ENCODE data around the gene MED8. TPM values are rescaled to one million over a fixed set of nuclear protein-coding genes. Genes with fewer than 3 reads are reported as not detected.

The MED8 gene
- total RNA-seq, 1 experiment from 2014 or later: 61.6 TPM

- intact Hi-C loops (cut with micrococcal nuclease): no loop called here
- CTCF ChIA-PET: no interaction called here
Observed at GRCh38 chr1:43431676-43432075, 42.1 kb upstream of the MED8 start.

GRCh38 chr1:43430831-43431230, 41.2 kb upstream of the MED8 start:
- Mint-ChIP-seq H3K36me3 (ENCODE audit: insufficient read depth, unreplicated experiment) (peaks cover 75% of the 10 kb centered on the region), H3K4me3 (ENCODE audit: unreplicated experiment) (no peak overlapping the region), H3K9me3 (ENCODE audit: unreplicated experiment) (no peaks in the 10 kb centered on the region), H3K27ac (ENCODE audit: low read depth, unreplicated experiment) (no peak overlapping the region), H3K4me1 (ENCODE audit: insufficient read depth, unreplicated experiment) (peaks cover 5% of the 10 kb centered on the region), H3K27me3 (ENCODE audit: insufficient read depth, unreplicated experiment) (no peaks in the 10 kb centered on the region)
- ChIA-PET CTCF (no interaction called here), POLR2A (no interaction called here)
- no peak for DNase-seq (ENCODE audit: unreplicated experiment)
- no TSS peak for BruUV-seq (replicated peaks)
- intact Hi-C loops (cut with micrococcal nuclease): no loop called here
- no peak for TF ChIP-seq CTCF (IDR thresholded peaks at IDR 0.05; ENCODE audit: unreplicated experiment)

More at GRCh38 chr1:43431676-43432075, 42.1 kb upstream of the MED8 start:
- Mint-ChIP-seq H3K4me3 (ENCODE audit: unreplicated experiment) (no peak overlapping the region), H3K36me3 (ENCODE audit: insufficient read depth, unreplicated experiment) (peaks cover 77% of the 10 kb centered on the region), H3K27ac (ENCODE audit: low read depth, unreplicated experiment) (no peak overlapping the region), H3K9me3 (ENCODE audit: unreplicated experiment) (no peaks in the 10 kb centered on the region), H3K4me1 (ENCODE audit: insufficient read depth, unreplicated experiment) (peaks cover 3% of the 10 kb centered on the region), H3K27me3 (ENCODE audit: insufficient read depth, unreplicated experiment) (no peaks in the 10 kb centered on the region)
- POLR2A ChIA-PET: interaction anchor here (0.9 kb wide), 1 partner anchor 13 kb away, joined by 3 read pairs; no protein-coding TSS in a partner anchor
- TF ChIP-seq CTCF (IDR thresholded peaks at IDR 0.05; ENCODE audit: unreplicated experiment): no peak
- DNase-seq (ENCODE audit: unreplicated experiment): no peak
- no TSS peak for BruUV-seq (replicated peaks)

GRCh38 chr1:43427941-43428340, 38.3 kb upstream of the MED8 start:
- Mint-ChIP-seq H3K27me3 (ENCODE audit: insufficient read depth, unreplicated experiment) (no peaks in the 10 kb centered on the region), H3K36me3 (ENCODE audit: insufficient read depth, unreplicated experiment) (peaks cover 69% of the 10 kb centered on the region), H3K4me1 (ENCODE audit: insufficient read depth, unreplicated experiment) (peaks cover 22% of the 10 kb centered on the region), H3K9me3 (ENCODE audit: unreplicated experiment) (no peaks in the 10 kb centered on the region), H3K27ac (ENCODE audit: low read depth, unreplicated experiment) (no peak overlapping the region), H3K4me3 (ENCODE audit: unreplicated experiment) (no peak overlapping the region)
- ChIA-PET CTCF (interaction anchor here (0.6 to 0.7 kb wide), 2 partner anchors 192 to 1794 kb away, joined by 3 to 4 read pairs; no protein-coding TSS in a partner anchor), POLR2A (interaction anchor here (2.1 kb wide), 1 partner anchor 38 kb away, joined by 5 read pairs; the partner anchor contains the start of genes MED8 and SZT2)
- BruUV-seq (replicated peaks): no TSS peak
- no peak for TF ChIP-seq CTCF (IDR thresholded peaks at IDR 0.05; ENCODE audit: unreplicated experiment)
- no peak for DNase-seq (ENCODE audit: unreplicated experiment)
- intact Hi-C loops (cut with micrococcal nuclease): no loop called here

- ChIA-PET CTCF (interaction anchor here (0.6 to 0.7 kb wide), 2 partner anchors 192 to 1794 kb away, joined by 3 to 4 read pairs; no protein-coding TSS in a partner anchor), POLR2A (interaction anchor here (2.1 kb wide), 1 partner anchor 38 kb away, joined by 5 read pairs; the partner anchor contains the start of genes MED8 and SZT2)
- no peaks in the 10 kb centered on the region for H3K9me3 Mint-ChIP-seq (ENCODE audit: unreplicated experiment)
- no peak for DNase-seq (ENCODE audit: unreplicated experiment)
- no peak overlapping the region for H3K4me3 Mint-ChIP-seq (ENCODE audit: unreplicated experiment)
- peaks cover 65% of the 10 kb centered on the region for H3K36me3 Mint-ChIP-seq (ENCODE audit: insufficient read depth, unreplicated experiment)
- H3K27ac Mint-ChIP-seq (ENCODE audit: low read depth, unreplicated experiment): no peak overlapping the region
- intact Hi-C loops (cut with micrococcal nuclease): no loop called here
- no peaks in the 10 kb centered on the region for H3K27me3 Mint-ChIP-seq (ENCODE audit: insufficient read depth, unreplicated experiment)
- H3K4me1 Mint-ChIP-seq (ENCODE audit: insufficient read depth, unreplicated experiment): peaks cover 23% of the 10 kb centered on the region
- TSS peak; percentile 10 for BruUV-seq (replicated peaks)
- TF ChIP-seq CTCF (IDR thresholded peaks at IDR 0.05; ENCODE audit: unreplicated experiment): no peak
Observed at GRCh38 chr1:43427524-43427923, 37.9 kb upstream of the MED8 start.
